Activated effector memory CD4-positive, alpha-beta T cell treated with Interleukin-2 at 50 U/mL for 16 hours (primary cell): ENCODE data around the gene PDE6B.

ENCODE experiments used
- DNase-seq: peaks from one replicate; pipeline ENCODE4 v3.0.0-alpha.2; 2020

PDE6B gene

DNA sequence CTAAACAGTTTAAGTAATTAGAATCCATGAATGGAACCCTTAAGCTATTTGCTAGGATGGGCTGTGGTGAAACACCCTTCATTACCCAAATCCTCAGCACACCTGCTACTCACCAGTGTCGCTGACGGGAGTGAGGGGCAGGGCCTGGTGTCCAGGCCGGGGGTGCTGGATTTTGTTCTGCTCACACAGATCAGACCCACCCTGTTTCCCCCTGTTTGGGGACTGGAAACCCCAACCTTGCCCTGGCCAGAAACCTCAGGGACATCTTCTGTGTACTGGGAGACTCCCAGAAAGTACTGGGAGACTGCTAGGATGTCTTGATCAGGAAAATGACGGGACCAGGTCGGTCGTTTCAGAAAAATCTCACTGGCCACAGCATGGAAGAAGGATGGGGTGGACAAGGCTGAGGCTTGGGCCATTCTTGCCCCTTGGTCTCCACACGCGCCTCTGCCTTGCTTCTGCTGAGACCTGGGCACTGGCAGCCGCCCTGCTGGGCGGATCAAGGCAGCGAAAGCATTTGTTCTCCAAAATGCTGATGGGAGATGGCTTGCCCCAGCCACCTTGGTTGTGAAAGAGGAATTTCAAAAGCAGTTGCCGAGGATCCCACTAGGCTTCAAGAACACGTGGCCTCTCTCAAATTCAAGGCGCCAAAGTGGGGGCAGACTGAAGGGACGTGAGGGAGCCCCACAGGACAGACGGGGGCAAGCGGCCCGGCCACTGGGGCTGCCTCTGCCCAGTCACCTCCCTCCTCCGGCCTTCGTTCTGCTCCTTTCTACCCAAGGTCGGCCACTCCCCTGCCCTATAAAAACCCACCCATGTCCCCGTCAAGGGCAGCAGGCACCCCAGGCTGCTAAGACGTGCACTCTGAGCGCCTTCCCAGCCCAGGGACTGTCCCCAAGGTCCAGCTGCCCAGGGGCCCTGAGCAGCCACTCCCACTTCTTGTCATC, 23.5 kb upstream of the PDE6B start:
- no peak for DNase-seq

DNA sequence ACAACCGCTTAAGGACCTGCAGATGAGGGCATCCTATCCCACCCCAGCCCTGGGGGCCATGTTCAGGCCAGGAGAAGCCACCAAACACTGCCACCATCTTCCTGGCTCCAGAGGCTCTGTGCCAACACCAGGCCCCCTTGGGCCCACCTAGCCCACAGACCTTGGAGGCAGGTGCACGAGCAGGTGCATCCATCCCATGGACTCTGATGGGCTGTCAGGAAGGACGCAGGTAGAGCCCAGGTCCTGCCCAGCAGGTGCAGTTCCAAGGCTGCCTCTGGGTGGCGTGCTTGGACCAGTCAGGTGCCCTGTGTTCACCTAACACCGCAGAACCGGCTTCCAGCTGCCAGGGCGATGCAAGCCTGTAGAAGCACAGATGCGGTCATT, 22.8 kb upstream of the PDE6B start:
- DNase-seq: no peak

GRCh38 chr4:604131-604530, 21.2 kb upstream of the PDE6B start:
- no peak for DNase-seq

DNA sequence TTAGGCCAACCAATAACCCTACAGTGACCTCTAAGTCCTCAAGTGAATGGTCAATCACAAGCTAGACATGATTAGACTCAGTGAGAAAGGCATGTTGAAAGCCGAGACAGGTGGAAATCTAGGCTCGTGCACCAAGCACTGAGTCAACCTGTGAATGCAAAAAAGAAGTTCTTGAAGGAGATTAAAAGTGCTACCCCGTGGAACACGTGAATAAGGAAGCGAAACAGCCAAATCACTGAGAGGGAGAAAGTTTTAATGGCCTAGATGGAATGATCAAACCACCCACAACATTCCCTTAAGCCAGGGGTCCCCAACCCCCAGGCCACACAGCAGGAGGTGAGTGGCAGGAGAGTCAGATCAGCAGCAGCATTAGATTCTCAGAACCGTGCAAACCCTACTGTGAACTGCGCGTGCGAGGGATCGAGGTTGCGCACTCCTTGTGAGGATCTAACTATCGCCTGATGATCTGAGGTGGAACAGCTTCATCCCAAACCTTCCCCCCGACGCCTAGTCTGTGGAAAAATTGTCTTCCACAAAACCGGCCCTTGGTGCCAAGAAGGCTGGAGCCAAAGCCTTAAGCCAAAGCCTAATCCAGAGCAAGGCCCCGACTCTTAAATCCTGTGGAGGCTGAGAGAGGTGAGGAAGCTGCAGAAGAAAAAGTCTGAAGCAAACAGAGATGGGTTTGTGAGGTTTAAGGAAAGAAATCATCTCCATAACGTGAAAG, 19.5 kb upstream of the PDE6B start:
- DNase-seq: no peak

DNA sequence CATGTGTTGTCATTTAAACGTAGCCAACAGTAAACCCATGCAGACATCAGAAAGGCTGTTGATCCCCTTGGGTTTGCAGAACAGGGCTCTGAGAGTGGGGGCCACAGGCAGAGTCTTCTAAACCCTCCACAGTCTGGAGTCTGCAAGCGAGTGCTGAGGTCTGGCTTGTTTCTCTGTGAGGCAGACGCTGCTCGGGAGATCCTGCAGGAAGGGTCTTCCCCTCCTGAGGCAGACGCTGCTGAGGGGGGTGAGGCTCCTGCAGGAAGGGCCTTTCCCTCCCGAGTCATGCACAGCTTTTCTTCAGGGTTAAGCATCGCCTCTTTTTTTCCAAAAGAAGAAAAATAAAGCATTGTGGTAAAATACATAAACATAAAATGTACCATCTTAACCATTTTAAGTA, 17.1 kb upstream of the PDE6B start:
- DNase-seq: no peak

GRCh38 chr4:609400-610050, 15.8 kb upstream of the PDE6B start:
- DNase-seq: no peak

DNA sequence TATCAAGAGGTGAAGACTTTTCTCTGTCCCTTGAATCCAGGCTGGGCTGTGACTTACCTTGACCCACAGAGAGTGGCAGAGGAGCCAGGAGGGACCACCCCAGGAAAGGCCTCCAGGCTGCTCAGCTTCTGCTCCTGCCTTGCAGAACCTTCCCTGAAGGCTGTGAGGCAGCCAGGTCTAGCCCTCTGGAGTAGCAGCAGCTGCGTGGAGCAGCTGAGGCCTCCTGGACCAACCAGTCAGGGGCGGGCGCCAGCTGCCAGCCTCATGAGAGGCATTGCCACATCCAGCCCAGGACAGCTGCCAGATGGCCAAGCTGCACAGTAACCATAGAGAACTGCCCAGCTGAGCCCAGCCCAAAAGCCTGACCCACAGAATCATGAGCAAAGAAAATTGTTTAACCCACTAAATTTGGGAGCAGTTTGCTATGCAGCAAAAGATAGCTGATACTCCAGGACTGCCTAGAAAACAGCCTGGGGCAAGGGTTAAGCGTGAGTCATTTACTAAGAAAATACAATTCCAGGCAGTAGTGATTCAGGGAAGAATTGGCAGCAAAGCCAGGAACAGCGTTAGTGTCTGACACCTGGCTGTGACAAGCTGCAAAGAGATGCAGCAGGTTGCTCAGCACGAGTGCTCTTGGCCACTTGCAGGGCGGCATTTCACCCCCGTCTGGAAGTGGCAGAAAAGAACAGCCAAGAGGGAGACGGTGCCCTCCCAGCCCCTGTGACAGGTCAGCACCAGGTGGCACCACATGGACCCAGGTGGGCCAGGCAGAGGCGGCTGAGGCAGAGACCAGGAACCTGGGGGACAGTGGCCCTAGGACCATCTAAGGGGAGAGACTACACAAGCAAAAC, 14.7 kb upstream of the PDE6B start:
- no peak for DNase-seq

DNA sequence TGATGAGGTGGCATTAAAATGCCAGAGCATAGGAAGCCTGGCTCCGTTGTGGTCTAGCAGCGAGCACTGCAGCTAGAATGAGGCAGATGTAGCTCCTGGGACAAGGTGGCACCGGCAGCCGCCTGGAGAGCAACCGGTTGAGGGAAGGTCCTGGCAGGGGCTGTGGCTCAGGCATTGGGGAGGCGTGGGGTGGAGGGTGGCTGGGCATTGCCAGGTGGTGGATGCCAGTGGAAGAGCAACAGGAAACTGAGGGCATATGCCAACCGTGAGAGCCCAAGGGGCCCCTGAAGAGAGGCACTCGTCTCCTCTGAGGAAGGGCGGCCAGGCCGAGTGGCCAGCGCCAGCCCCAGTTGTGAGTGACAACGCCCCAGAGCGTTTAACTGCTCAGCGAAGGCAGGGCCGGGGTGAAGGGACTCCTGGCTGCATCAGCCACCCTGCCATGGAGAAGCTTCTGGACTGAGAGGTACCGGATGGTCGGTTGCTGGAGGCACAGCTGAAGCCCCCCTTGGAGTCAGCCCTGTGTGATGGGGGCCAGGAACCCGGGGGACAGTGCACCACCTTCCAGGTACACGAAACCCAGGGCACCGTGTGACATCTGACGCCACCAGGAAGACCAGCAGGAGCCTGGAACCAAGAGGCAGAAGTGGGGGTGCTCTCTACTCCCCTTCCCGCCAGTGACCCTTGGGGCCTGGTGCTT, 13.2 kb upstream of the PDE6B start:
- DNase-seq: no peak

DNA sequence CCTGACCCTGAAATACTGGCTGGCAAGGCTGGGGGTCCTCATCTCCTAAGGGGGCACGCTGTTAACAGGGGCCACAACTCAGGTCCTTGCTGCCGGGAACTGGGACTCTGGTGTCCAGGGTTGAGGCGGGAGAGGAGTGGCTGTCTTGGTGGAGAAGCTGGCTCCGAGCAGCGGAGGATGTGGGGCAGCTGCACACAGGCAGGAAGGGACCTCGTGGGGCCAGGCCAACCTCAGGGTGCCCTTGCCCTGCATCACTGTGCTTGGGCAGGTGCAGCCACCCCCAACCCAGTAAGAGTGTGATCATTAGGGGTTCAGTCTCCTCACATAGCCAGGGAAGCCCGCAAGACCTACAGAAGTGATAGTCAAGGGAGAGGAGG, 12.6 kb upstream of the PDE6B start:
- no peak for DNase-seq

GRCh38 chr4:613126-613525, 12.2 kb upstream of the PDE6B start:
- DNase-seq: no peak

DNA sequence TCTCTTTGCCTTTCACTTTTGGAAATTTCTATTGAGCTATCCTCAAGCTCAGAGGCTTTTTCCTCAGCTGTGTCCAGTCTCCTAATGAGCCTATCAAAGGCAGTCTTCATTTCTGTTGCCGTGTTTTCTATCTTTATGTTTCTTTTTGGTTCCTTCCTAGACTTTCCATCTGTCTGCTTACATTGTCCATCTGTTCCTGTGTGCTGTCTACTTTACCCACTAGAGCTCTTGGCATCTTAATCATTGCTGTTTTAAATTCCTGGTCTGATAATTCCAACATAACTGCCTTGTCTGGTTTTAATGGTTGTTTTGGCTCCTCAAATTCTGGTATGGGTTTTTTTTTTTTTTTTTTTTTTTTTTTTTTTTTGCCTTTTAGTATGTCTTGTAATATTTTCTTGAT, 9.3 kb upstream of the PDE6B start:
- DNase-seq: no peak

- no peak for DNase-seq
Observed at GRCh38 chr4:616911-617643, 8.3 kb upstream of the PDE6B start.

- DNase-seq: no peak
Observed at GRCh38 chr4:617644-618641, 7.4 kb upstream of the PDE6B start.

DNA sequence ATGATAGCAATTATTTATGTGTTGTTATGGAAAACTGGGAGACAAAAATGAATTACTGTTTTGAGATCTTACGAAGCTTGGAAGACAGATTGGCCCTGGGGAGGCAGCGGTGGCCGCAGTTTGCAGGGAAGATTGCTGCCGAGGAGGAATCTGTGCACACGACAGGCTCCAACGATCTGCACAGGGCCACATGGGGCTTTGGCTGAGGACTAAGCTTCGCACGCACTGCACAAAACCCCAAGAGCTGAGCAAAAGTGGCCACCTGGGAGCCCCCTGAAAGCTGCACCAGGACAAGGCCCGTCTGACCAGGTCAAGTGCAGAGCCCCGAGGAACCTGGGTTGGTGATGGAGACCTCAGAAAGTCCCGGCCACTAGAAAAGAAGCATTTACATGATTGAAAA, 5.2 kb upstream of the PDE6B start:
- no peak for DNase-seq

DNA sequence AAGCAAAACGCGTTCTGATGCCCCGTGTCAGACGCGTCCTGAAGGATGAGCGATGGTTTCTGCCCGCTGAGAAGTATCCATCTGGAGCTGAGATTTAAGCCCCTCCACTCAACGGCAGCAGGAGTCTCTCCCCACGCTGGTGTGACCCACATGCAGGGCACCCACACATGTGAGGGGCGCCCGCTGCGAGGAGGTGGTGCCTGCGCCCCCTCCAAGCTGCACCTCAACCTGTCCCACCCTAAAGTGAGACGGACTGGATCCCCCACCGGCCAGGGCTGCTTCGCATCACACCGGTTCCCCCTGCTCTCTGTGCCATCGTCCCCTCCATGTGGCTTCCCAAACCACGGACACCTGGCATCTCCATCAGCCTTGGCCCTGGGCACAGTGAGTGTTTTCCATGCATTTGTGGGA, 4.5 kb upstream of the PDE6B start:
- no peak for DNase-seq

DNA sequence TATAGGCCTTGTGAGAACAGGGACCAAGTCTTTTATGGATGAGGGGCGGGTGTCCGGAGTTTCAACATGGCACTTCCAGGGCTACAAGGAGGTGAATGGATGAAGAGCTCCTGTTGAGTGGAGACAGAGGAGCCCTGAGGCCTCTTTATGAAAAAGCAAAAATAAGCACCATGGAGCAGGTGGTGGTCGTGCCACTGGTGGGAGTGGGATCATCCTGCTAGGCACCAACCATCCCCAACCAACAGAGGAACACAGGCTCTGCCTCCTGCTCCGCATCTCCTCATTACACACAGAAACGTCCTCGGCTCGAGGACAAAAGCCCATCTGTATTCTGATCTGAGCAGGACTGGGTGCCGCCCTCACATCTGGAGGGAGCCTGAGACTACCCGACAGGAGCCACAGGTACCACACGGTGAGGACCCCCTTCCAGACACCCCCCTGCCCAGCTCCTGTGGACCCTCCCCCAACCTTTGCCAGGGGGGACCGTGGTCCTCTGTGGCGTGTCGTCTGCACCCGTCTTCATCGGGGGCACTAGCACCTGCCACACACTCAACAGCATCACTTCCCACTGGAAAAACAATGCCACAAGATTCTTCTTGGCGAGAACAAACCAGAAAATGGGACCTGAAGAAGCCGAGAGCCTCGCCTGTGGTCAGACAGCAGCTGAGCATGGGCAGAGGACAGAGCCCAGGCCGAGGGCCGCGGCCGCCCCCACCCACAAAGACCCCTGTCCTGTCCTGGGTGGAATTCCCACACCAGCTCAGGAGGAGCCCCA, 3.9 kb upstream of the PDE6B start:
- no peak for DNase-seq

DNA sequence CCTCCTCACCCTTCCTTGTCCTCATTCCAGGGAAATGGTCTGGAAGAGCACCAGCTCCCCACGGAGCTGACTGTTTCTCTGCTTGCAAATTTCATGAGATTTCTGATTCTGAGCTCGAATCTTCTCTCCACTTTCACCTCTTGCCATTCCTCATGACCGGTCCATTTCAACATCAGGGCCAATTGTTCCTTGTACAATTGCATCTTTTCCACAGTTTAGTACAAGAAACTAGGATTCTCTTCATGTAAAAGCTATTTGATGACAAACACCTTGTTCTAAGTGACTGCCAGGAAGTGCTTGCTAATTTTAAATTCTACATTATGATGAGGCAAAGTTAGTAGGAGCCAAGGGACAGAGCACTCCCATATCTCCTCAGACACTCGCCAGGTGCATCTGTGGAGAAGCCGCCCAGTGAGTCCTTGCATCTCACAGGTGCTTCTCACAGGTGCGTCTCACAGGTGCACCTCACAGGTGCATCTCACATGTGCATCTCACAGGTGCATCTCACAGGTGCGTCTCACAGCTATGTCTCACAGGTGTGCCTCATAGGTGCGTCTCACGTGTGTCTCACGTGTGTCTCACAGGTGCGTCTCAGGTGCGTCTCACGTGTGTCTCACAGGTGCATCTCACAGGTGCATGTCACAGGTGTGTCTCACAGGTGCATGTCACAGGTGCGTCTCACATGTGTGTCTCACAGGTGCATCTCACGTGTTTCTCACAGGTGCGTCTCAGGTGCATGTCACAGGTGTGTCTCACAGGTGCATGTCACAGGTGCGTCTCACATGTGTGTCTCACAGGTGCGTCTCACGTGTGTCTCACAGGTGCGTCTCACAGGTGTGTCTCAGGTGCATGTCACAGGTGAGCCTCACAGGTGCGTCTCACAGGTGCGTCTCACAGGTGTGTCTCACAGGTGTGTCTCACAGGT, 3.0 kb upstream of the PDE6B start:
- no peak for DNase-seq
